H1 (cell line): ENCODE measurements around the gene GNLY. TPM values are rescaled to one million over a fixed set of nuclear protein-coding genes. Genes with fewer than 3 reads are reported as not detected.
A peak's percentile ranks its signal among the peaks of the same experiment; 100 is the strongest.

Source experiments
- CTCF ChIA-PET: fragments of 300-600 bp; sonication (Branson Sonifier 250); formaldehyde crosslinking; loops from one replicate; lab custom pipeline; 2021; ENCODE audit not compliant: partially characterized antibody; lab: Charles Lee
- POLR2A ChIA-PET: fragments of 300-600 bp; sonication (Branson Sonifier 250); formaldehyde crosslinking; loops from one replicate; lab custom pipeline; 2021; ENCODE audit warnings: inconsistent platforms; ENCODE audit not compliant: partially characterized antibody; lab: Charles Lee
- DNase-seq, 2 experiments: peaks; one replicate each; pipeline versions ENCODE4 v3.0.0 to v3.0.0-alpha.2; 2010 to 2022; ENCODE audit warnings: low spot score in 2 of 2, low read depth in 1 of 2, mixed read lengths in 1 of 2
- FAIRE-seq: peaks from 2 replicates; lab custom pipeline; 2011; peaks lifted over from hg19 to GRCh38; lab: Jason Lieb, UNC
- H2AFZ ChIP-seq: 2 replicates; pipeline ENCODE4 v1.8.1; 2012; ENCODE audit warnings: low read length, inconsistent platforms
- H2AK5ac ChIP-seq: 2 replicates; pipeline ENCODE4 v1.6.1; 2013; ENCODE audit warnings: low read depth, low read length
- H2BK120ac ChIP-seq: replicated peaks from 2 replicates; pipeline ENCODE3; 2013; ENCODE audit warnings: low read depth, low read length, inconsistent platforms
- H2BK12ac ChIP-seq: 2 replicates; pipeline ENCODE4 v1.6.1; 2013; ENCODE audit warnings: low read depth, low read length
- H2BK15ac ChIP-seq: 2 replicates; pipeline ENCODE4 v1.6.1; 2013; ENCODE audit warnings: low read length
- H2BK20ac ChIP-seq: 2 replicates; pipeline ENCODE4 v1.6.1; 2013; ENCODE audit warnings: low read length
- H2BK5ac ChIP-seq: 2 replicates; pipeline ENCODE4 v1.6.1; 2013; ENCODE audit warnings: low read depth, low read length
- H3K14ac ChIP-seq: 2 replicates; pipeline ENCODE4 v1.6.1; 2013; ENCODE audit warnings: inconsistent platforms; ENCODE audit not compliant: insufficient read length
- H3K18ac ChIP-seq: 2 replicates; pipeline ENCODE4 v1.6.1; 2013; ENCODE audit warnings: low read length; ENCODE audit errors: extremely low read depth
- H3K23ac ChIP-seq: 2 replicates; pipeline ENCODE4 v1.6.1; 2013; ENCODE audit warnings: inconsistent platforms; ENCODE audit not compliant: insufficient read length
- H3K23me2 ChIP-seq: 2 replicates; pipeline ENCODE4 v1.6.1; 2013; ENCODE audit warnings: low read depth, low read length
- H3K27ac ChIP-seq: 2 replicates; pipeline ENCODE4 v1.6.1; 2011; ENCODE audit warnings: low read depth, low read length, inconsistent platforms
- H3K27me3 ChIP-seq, 4 experiments: replicated peaks in 1 of 4; 1 replicate in 1 of 4; 2 replicates in 3 of 4; pipeline versions ENCODE4 v1.6.1 to v1.8.1; 2011 to 2013; ENCODE audit warnings: low read length in 3 of 4, mild to moderate bottlenecking in 3 of 4, inconsistent platforms in 2 of 4, mixed read lengths in 2 of 4, moderate library complexity in 1 of 4; ENCODE audit not compliant: control insufficient read depth in 3 of 4, insufficient read depth in 3 of 4; ENCODE audit errors: extremely low read depth in 1 of 4
- H3K36me3 ChIP-seq, 4 experiments: 2 replicates each; pipeline versions ENCODE4 v1.6.1 to v1.8.1; 2011 to 2013; ENCODE audit warnings: mild to moderate bottlenecking in 4 of 4, low read length in 3 of 4, moderate library complexity in 2 of 4, control low read depth in 1 of 4, inconsistent platforms in 1 of 4; ENCODE audit not compliant: insufficient read depth in 4 of 4, control insufficient read depth in 2 of 4
- H3K4ac ChIP-seq: replicated peaks from 2 replicates; pipeline ENCODE3; 2013; ENCODE audit warnings: low read length, low read depth, mixed read lengths, inconsistent platforms; ENCODE audit not compliant: insufficient read length
- H3K4me1 ChIP-seq, 4 experiments: replicated peaks in 1 of 4; 1 replicate in 1 of 4; 2 replicates in 3 of 4; pipeline versions ENCODE4 v1.6.1 to v1.8.1; 2011 to 2013; ENCODE audit warnings: low read length in 3 of 4, inconsistent platforms in 2 of 4, mixed read lengths in 1 of 4; ENCODE audit not compliant: insufficient read depth in 4 of 4, control insufficient read depth in 3 of 4
- H3K4me2 ChIP-seq, 2 experiments: 2 replicates each; pipeline versions ENCODE4 v1.6.1 to v1.8.1; 2011 to 2013; ENCODE audit warnings: low read depth in 2 of 2, low read length in 2 of 2, control low read depth in 1 of 2, inconsistent platforms in 1 of 2, mild to moderate bottlenecking in 1 of 2; ENCODE audit not compliant: insufficient read depth in 1 of 2
- H3K4me3 ChIP-seq, 4 experiments: fragments of 200-600, 300-600 bp in 1 of 4; sonication (generic), shearing (Covaris generic), sonication (Bioruptor Twin) in 1 of 4; 2 replicates each; pipeline versions ENCODE4 v1.5.1 to v1.8.1; 2011 to 2016; ENCODE audit warnings: low read length in 4 of 4, low read depth in 3 of 4, control low read depth in 2 of 4, inconsistent platforms in 2 of 4, mild to moderate bottlenecking in 2 of 4, mixed read lengths in 1 of 4, moderate library complexity in 1 of 4; ENCODE audit not compliant: insufficient read depth in 2 of 4; ENCODE audit errors: extremely low read depth in 1 of 4
- H3K56ac ChIP-seq: replicated peaks from 2 replicates; pipeline ENCODE3; 2013; ENCODE audit warnings: low read depth, mild to moderate bottlenecking, mixed read lengths, low read length, inconsistent platforms; ENCODE audit not compliant: insufficient read length
- H3K79me1 ChIP-seq: 2 replicates; pipeline ENCODE4 v1.6.1; 2013; ENCODE audit warnings: low read depth, low read length, control low read depth
- H3K79me2 ChIP-seq, 2 experiments: 2 replicates each; pipeline versions ENCODE4 v1.6.1 to v1.8.1; 2012 to 2013; ENCODE audit warnings: low read length in 2 of 2, mild to moderate bottlenecking in 2 of 2, inconsistent platforms in 1 of 2; ENCODE audit not compliant: insufficient read depth in 2 of 2, control insufficient read depth in 1 of 2
- H3K9ac ChIP-seq, 4 experiments: replicated peaks in 1 of 4; 1 replicate in 1 of 4; 2 replicates in 3 of 4; pipeline versions ENCODE4 v1.6.1 to v1.8.1; 2011 to 2013; ENCODE audit warnings: low read depth in 3 of 4, low read length in 3 of 4, control low read depth in 2 of 4, mild to moderate bottlenecking in 2 of 4, moderate library complexity in 2 of 4, inconsistent platforms in 1 of 4; ENCODE audit errors: extremely low read depth in 1 of 4
- H3K9me3 ChIP-seq, 2 experiments: 2 replicates each; pipeline versions ENCODE4 v1.6.1 to v1.8.1; 2012 to 2013; ENCODE audit warnings: mild to moderate bottlenecking in 2 of 2, moderate library complexity in 2 of 2, control low read depth in 1 of 2, inconsistent platforms in 1 of 2, low read depth in 1 of 2, low read length in 1 of 2, mixed read lengths in 1 of 2; ENCODE audit not compliant: insufficient read depth in 2 of 2
- H4K20me1 ChIP-seq, 2 experiments: replicated peaks in 1 of 2; 2 replicates each; pipeline versions ENCODE3 to v1.8.1; 2011 to 2013; ENCODE audit warnings: inconsistent platforms in 2 of 2, low read length in 2 of 2, mild to moderate bottlenecking in 1 of 2; ENCODE audit not compliant: insufficient read depth in 2 of 2, control insufficient read depth in 1 of 2
- H4K5ac ChIP-seq: 2 replicates; pipeline ENCODE4 v1.6.1; 2013; ENCODE audit warnings: low read length, low read depth, mixed read lengths, inconsistent platforms; ENCODE audit not compliant: insufficient read length
- H4K8ac ChIP-seq: 2 replicates; pipeline ENCODE4 v1.8.0; 2013; ENCODE audit warnings: mild to moderate bottlenecking, moderate library complexity, low read length, inconsistent platforms; ENCODE audit not compliant: insufficient read depth; ENCODE audit errors: extremely low read depth
- H4K91ac ChIP-seq: replicated peaks from 2 replicates; pipeline ENCODE3; 2013; ENCODE audit warnings: low read length, mixed read lengths, inconsistent platforms; ENCODE audit not compliant: insufficient read length
- HDAC6 ChIP-seq: IDR thresholded peaks from one replicate; pipeline ENCODE4 v1.7.1; 2012; ENCODE audit warnings: low read depth, mild to moderate bottlenecking, inconsistent platforms, low read length, moderate library complexity
- KDM1A ChIP-seq: fragments of 200-600, 300-600 bp; sonication (generic); IDR thresholded peaks from 2 replicates; pipeline ENCODE4 v1.7.1; 2016; ENCODE audit warnings: mild to moderate bottlenecking, low read length, borderline replicate concordance
- WGBS, 2 experiments: shearing (Covaris generic) in 1 of 2; methylation state at CpG; one replicate each; pipeline versions ENCODE4 v1.1.6 to v1.1.7; 2013 to 2015; ENCODE audit warnings: low lambda C conversion rate in 2 of 2, mixed read lengths in 2 of 2, inconsistent platforms in 1 of 2, low coverage in 1 of 2, missing lambda C conversion rate in 1 of 2; ENCODE audit not compliant: insufficient replicate concordance in 2 of 2, insufficient coverage in 1 of 2, insufficient read length in 1 of 2; ENCODE audit errors: extremely low coverage in 1 of 2, missing lambda C conversion rate in 1 of 2; 5-methylcytosine and 5-hydroxymethylcytosine counted together
- polyA plus RNA-seq, 7 experiments: library from polyadenylated mRNA; depleted of rRNA in 3 of 7; stranded (reverse) in 5 of 7; unstranded in 2 of 7; fragments of >200 nt in 5 of 7; fragments of 200-250 nt in 2 of 7; gene quantifications; 1 replicate in 5 of 7; 2 replicates in 1 of 7; 4 replicates in 1 of 7; pipeline versions ENCODE4 v1.2.1 to v1.2.3, GENCODE V29; 2011 to 2013; ENCODE audit warnings: missing spikeins in 2 of 7, mixed read lengths in 2 of 7
- total RNA-seq: library from RNA; stranded (reverse); fragmentation: NEBNext Ultra II Directional; extraction: Animal tissue kit (Norgen Biotek cat#: 25700); gene quantifications from 2 replicates; pipeline ENCODE4 v1.2.1, GENCODE V29; 2021

The GNLY gene
- total and polyA plus RNA-seq, 2 of the 8 experiments (the other 6 are each of a cell fraction or from before 2014, with no cell fraction given): 0.03 TPM; not detected in 1

GRCh38 chr2:85697716-85698115 lies 3.6 kb downstream of the GNLY start:
- H3K36me3 ChIP-seq: no peaks in the 10 kb centered on the region
- no peak overlapping the region for H2BK120ac ChIP-seq
- FAIRE-seq (no peak), DNase-seq (no peak)
- no peak overlapping the region for H3K4ac ChIP-seq
- H3K23ac ChIP-seq: no peak overlapping the region
- H3K4me2 ChIP-seq: no peak overlapping the region
- no peak overlapping the region for H4K8ac ChIP-seq
- no peaks in the 10 kb centered on the region for H3K27me3 ChIP-seq
- no peak overlapping the region for H3K14ac ChIP-seq
- no peak overlapping the region for H3K56ac ChIP-seq
- no peak overlapping the region for H4K5ac ChIP-seq
- H3K4me1 ChIP-seq: peaks cover 0 to 9% (median 4%) of the 10 kb centered on the region in 4 experiments; a peak in 4 of 7 replicates
- H2AFZ ChIP-seq: no peak overlapping the region
- no peaks in the 10 kb centered on the region for H4K20me1 ChIP-seq
- H3K23me2 ChIP-seq: no peaks in the 10 kb centered on the region
- WGBS, 2 experiments: 63% methylated on average over 2 of the region's 2 CpGs; no CpG with 5 or more reads in 1 of the 2 experiments
- 0 out of 2 replicates have a peak overlapping the region, but pooled peaks have one; percentile 47 for H2BK15ac ChIP-seq
- H3K79me1 ChIP-seq: no peaks in the 10 kb centered on the region
- H2AK5ac ChIP-seq: no peak overlapping the region
- H4K91ac ChIP-seq: no peak overlapping the region
- no peaks in the 10 kb centered on the region for H3K9me3 ChIP-seq
- no peak overlapping the region for H2BK12ac ChIP-seq
- ChIA-PET POLR2A (interaction anchor here (1.0 kb wide), 1 partner anchor 19 kb away, joined by 3 read pairs; no protein-coding TSS in a partner anchor), CTCF (interaction anchor here (0.9 to 6.8 kb wide), 8 partner anchors 8 to 145 kb away, joined by 3 to 49 read pairs (median 4); no protein-coding TSS in a partner anchor)
- H3K18ac ChIP-seq: no peak overlapping the region
- H3K27ac ChIP-seq: no peak overlapping the region
- TF ChIP-seq HDAC6 (no peak), KDM1A (peak; percentile 81; the same call in 1 of the 2 replicates)
- no peak overlapping the region for H2BK20ac ChIP-seq
- H3K79me2 ChIP-seq: no peaks in the 10 kb centered on the region
- H2BK5ac ChIP-seq: no peak overlapping the region
- H3K9ac ChIP-seq: no peak overlapping the region
- H3K4me3 ChIP-seq: no peak overlapping the region
